SK-N-SH treated with all-trans-retinoic acid at 6 μM for 48 hours (cell line): Measurements from ENCODE around the gene STIP1.

Experiments used
- GLIS3 ChIP-seq: fragments of 250-450 bp; sonication (Bioruptor Pico); IDR thresholded peaks from 2 replicates; pipeline ENCODE4 v1.5.0; 2020; ENCODE audit warnings: mild to moderate bottlenecking, moderate library complexity
- OSR1 ChIP-seq: fragments of 250-450 bp; sonication (Bioruptor Pico); IDR thresholded peaks from 2 replicates; pipeline ENCODE4 v1.8.0; 2022; ENCODE audit warnings: moderate library complexity, mild to moderate bottlenecking, inconsistent platforms
- TOX ChIP-seq: fragments of 250-450 bp; sonication (Bioruptor Pico); IDR thresholded peaks from 2 replicates; pipeline ENCODE4 v1.8.0; 2021; ENCODE audit warnings: mild to moderate bottlenecking, moderate library complexity, borderline replicate concordance
- TF ChIP-seq, protein P1 (sequence below): fragments of 250-450 bp; sonication (Bioruptor Pico); IDR thresholded peaks from 2 replicates; pipeline ENCODE4 v1.5.1; 2021; ENCODE audit warnings: mild to moderate bottlenecking, moderate library complexity

- TF ChIP-seq OSR1 (CRISPR knock-in tag), result no peak
- no peak for TF ChIP-seq GLIS3 (CRISPR knock-in tag)
- no peak for TF ChIP-seq TOX
- TF ChIP-seq, protein P1, sequence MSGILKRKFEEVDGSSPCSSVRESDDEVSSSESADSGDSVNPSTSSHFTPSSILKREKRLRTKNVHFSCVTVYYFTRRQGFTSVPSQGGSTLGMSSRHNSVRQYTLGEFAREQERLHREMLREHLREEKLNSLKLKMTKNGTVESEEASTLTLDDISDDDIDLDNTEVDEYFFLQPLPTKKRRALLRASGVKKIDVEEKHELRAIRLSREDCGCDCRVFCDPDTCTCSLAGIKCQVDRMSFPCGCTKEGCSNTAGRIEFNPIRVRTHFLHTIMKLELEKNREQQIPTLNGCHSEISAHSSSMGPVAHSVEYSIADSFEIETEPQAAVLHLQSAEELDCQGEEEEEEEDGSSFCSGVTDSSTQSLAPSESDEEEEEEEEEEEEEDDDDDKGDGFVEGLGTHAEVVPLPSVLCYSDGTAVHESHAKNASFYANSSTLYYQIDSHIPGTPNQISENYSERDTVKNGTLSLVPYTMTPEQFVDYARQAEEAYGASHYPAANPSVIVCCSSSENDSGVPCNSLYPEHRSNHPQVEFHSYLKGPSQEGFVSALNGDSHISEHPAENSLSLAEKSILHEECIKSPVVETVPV (CRISPR knock-in tag), result no peak
These were observed 9.2 kb upstream of the STIP1 start for GRCh38 chr11:64176751-64177150.
